ENCODE data around the gene APMAP. TPM values are rescaled to one million over a fixed set of nuclear protein-coding genes. Genes with fewer than 3 reads are reported as not detected.
A peak's percentile ranks its signal among the peaks of the same experiment; 100 is the strongest.
"Not testable (repeated sequence)": the region's sequence is repeated elsewhere in the genome, so short reads cannot be mapped to it uniquely, and the experiment has no call there.

Gene APMAP
- total RNA-seq, 1 donor, result 40.7 TPM

DNA sequence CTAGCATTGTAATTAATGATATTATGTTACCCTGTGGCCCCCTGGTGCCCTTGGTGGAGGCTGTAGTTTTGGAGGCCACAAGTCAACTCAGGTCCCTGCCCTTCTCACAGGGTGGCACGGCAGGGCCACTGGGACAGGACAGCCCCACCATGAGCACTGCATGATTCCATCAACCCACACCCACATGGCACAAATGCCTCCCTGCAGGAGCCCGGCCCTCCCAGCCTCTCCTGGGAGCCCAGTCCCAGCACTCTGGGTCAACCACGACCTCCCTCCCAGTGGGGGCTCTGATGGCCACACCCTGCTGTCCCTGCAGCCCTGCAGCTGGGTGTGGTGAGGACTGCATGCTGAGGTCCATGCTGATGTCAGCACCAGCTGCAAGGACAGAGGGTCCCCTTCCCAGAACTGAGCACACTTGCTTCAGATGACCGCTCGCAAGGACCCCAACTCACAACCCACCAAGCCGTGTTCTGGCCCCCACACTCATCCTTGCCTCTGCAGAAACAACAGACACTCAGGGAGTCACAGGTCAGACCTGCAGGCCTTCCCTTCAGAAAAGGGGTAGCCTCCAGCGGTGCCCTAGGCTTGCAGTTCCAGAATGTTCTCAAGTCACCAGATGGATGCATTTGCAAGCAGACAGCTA, 59.2 kb downstream of the APMAP start:
- TF ChIP-seq, protein P1, sequence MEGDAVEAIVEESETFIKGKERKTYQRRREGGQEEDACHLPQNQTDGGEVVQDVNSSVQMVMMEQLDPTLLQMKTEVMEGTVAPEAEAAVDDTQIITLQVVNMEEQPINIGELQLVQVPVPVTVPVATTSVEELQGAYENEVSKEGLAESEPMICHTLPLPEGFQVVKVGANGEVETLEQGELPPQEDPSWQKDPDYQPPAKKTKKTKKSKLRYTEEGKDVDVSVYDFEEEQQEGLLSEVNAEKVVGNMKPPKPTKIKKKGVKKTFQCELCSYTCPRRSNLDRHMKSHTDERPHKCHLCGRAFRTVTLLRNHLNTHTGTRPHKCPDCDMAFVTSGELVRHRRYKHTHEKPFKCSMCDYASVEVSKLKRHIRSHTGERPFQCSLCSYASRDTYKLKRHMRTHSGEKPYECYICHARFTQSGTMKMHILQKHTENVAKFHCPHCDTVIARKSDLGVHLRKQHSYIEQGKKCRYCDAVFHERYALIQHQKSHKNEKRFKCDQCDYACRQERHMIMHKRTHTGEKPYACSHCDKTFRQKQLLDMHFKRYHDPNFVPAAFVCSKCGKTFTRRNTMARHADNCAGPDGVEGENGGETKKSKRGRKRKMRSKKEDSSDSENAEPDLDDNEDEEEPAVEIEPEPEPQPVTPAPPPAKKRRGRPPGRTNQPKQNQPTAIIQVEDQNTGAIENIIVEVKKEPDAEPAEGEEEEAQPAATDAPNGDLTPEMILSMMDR (IDR thresholded peaks at IDR 0.05; ENCODE audit: insufficient read depth, low read length), result no peak
- no peak for DNase-seq (ENCODE audit: low read depth)

DNA sequence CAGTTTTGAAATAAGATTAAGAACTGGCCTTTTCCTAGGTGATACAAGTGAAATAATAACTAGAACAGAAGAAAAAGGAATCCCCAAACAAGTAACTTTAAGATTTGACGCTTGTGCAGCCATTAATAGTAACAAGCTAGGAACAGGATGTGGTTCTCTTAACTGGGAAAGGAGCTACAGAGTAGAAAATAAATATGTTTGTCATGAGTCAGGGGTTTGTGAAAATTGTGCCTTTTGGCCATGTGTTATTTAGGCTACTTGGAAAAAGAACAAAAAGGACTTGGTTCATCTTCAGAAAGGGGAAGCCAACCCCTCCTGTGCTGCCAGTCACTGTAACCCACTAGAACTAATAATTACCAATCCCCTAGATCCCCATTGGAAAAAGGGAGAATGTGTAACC, 60.7 kb downstream of the APMAP start:
- H3K4me3 ChIP-seq (ENCODE audit: low read depth, low read length); DNase-seq (ENCODE audit: low read depth): not testable (repeated sequence)

More for the DNA sequence above, 59.2 kb downstream of the APMAP start:
- H3K4me3 ChIP-seq (ENCODE audit: low read depth, low read length), result no peak overlapping the region

DNA sequence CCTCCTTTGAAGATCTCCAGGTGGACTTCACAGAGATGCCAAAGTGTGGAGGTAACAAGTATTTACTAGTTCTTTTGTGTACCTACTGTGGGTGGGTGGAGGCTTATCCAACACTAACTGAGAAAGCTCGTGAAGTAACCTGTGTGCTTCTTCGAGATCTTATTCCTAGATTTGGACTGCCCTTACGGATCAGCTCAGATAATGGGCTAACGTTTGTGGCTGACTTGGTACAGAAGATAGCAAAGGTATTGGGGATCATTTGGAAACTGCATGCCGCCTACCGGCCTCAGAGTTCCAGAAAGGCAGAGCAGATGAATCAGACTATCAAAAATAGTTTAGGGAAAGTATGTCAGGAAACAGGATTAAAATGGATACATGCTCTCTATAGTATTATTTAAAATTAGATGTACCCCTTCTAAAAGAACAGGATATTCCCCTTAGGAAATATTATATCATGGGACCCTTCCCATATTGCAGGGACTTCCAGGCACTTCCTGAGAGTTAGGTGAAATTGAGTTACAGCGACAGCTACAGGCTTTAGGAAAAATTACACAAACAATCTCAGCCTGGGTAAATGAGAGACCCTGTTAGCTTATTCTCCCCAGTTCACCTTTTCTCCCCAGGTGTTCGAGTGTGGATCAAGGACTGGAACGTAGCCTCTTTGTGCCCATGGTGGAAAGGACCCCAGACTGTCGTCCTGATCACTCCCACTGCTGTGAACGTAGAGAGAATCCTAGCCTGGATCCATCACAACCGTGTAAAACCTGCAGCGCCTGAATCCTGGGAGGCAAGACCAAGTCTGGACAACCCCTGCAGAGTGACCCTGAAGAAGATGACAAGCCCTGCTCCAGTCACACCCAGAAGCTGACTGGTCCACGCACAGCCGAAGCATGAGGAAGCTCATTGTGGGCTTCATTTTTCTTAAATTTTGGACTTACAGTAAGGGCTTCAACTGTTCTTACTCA, 61.5 kb downstream of the APMAP start:
- H3K4me3 ChIP-seq (ENCODE audit: low read depth, low read length); DNase-seq (ENCODE audit: low read depth): not testable (repeated sequence)
- TF ChIP-seq, protein P1 (IDR thresholded peaks at IDR 0.05; ENCODE audit: insufficient read depth, low read length), result peak; percentile 29

DNA sequence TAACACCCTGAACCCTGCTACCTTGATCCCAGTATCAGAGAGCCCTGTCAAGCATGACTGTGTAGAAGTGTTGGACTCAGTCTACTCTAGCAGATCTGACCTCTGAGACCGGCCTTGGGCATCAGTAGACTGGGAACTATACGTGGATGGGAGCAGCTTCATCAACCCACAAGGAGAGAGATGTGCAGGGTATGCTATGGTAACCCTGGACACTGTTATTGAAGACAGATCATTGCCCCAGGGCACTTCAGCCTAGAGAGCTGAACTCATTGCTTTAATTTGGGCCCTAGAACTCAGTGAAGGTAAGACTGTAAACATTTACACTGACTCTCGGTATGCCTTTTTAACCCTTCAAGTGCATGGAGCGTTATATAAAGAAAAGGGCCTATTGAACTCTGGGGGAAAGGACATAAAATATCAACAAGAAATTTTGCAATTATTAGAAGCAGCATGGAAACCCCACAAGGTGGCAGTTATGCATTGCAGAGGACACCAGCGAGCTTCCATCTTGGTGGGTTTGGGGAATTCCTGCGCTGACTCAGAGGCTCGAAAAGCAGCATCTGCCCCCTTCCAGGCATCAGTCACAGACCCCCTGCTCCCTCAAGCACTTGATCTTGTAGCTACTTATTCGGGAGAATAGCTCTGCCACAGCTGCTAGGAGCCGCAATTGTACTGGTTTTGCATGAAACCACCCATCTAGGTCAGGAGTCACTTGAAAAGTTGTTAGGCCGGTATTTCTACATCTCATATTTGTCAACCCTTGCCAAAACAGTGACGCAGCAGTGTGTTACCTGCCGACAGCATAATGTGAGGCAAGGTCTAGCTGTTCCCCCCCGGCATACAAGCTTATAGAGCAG, 62.5 kb downstream of the APMAP start:
- DNase-seq (ENCODE audit: low read depth); H3K4me3 ChIP-seq (ENCODE audit: low read depth, low read length): not testable (repeated sequence)

DNA sequence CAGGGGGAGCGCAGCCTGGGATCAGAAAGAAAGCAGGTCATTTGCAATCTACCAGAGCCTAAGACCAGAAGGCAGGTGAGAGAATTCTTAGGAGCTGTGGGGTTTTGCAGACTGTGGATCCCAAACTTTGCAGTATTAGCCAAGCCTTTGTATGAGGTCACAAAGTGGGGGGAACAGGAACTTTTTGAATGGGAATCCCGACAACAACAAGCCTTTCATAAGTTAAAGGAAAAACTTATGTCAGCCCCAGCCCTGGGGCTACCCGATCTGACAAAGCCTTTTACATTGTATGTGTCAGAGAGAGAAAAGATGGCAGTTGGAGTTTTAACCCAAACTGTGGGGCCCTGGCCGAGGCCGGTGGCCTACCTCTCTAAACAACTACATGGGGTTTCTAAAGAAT, 63.3 kb downstream of the APMAP start:
- DNase-seq (ENCODE audit: low read depth); H3K4me3 ChIP-seq (ENCODE audit: low read depth, low read length): not testable (repeated sequence)

DNA sequence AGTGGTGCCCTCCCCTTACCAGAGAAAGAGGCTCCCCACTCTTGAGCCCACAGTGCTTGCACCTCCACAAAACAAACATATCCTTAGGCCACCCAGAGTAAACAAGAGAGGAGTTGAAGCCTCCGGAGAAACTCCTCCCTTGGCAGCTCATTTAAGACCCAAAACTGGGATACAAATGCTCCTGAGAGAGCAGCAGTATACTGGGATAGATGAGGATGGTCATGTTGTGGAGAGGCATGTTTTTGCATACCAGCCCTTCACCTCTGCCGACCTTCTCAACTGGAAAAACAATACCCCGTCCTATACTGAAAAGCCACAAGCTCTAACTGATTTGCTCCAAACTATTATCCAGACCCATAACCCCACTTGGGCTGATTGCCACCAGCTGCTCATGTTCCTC, 71.8 kb downstream of the APMAP start:
- not testable (repeated sequence) for H3K4me3 ChIP-seq (ENCODE audit: low read depth, low read length); DNase-seq (ENCODE audit: low read depth)

DNA sequence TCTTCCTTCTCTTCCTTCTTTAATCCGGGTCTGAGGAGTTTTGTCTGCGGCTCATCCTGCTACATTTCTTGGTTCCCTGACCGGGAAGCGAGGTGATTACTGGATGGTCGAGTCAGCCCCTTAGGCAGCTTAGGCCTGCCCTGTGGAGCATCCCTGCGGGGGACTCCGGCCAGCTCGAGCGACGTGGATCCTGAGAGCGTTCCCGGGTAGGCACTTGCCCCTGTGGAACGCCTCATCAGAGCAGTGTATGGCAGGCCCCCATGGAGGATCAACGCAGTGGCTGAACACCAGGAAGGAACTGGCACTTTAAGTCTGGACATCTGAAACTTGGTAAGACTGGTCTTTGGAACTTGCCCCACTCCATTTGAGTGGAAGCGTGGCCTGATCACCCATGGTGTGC, 72.9 kb downstream of the APMAP start:
- DNase-seq (ENCODE audit: low read depth), result not testable (repeated sequence)

DNA sequence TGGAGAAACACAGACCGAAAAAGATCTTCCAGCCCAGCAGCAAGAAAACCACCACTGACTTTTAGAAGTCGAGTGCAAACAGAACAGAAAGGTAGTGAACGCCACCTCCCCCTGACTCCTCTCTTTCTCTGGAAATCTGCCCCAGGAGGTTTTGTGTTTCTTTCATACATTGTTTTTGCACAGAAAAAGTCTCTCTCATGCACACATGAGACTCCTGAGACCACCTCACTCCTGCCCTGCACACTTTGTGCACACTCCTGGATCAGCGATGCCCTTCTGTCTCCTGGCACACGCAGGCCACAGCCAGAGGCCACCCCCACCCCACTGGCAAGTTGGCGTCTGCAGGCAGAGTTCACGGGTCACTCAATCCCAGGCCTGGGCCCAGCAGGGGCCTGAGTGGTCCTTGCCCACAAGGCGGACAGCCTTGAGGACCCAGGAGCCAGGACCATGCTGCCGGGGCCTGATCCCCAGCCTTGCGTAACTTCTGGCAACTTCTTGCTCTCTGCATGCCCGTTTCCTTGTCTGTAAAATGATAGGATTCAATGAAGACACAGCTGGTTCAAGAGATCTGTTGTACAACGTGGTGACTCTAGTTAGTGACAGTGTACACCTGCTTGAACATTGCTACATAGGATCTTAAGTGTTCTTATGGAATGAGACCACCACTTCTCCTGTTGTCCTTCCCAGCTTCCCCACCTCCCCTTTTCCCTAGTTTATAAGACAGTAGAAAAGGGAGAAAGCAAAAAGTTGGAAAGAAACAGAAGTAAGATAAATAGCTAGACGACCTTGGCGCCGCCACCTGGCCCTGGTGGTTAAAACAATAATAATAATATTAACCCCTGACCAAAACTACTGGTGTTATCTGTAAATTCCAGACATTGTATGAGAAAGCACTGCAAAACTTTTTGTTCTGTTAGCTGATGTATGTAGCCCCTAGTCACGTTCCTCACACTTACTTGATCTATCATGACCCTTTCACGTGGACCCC, 73.7 kb downstream of the APMAP start:
- TF ChIP-seq, protein P1 (IDR thresholded peaks at IDR 0.05; ENCODE audit: insufficient read depth, low read length), result no peak
- no peak for DNase-seq (ENCODE audit: low read depth)
- no peak overlapping the region for H3K4me3 ChIP-seq (ENCODE audit: low read depth, low read length)

More for the DNA sequence above, 72.9 kb downstream of the APMAP start:
- not testable (repeated sequence) for H3K4me3 ChIP-seq (ENCODE audit: low read depth, low read length)

Measured in fibroblast of the aortic adventitia (primary cell).